K562 (cell line): ENCODE measurements around the gene CLIP2. TPM values are rescaled to one million over a fixed set of nuclear protein-coding genes. Genes with fewer than 3 reads are reported as not detected.

Experiments
- ATAC-seq: fragments of 200-7000 bp; cut with Tn5 transposase; 3 replicates; pipeline ENCODE4 v1.9.1; 2020; ENCODE audit warnings: moderate library complexity
- BruUV-seq: library from RNA; stranded (reverse); fragments of 400-500 nt; replicated peaks from 2 replicates; lab custom pipeline; 2021; lab: Mats Ljungman, UMichigan
- CTCF ChIA-PET: fragments of 300-600 bp; formaldehyde crosslinking; extraction: SDS; loops from one replicate; lab custom pipeline; 2021; ENCODE audit warnings: low intra/inter-chr PET ratio; lab: Yijun Ruan, JAX
- POLR2A ChIA-PET: fragments of 300-600, 350-650 bp; sonication (Branson Sonifier 250); formaldehyde crosslinking; extraction: SDS; loops from one replicate; lab custom pipeline; 2021; ENCODE audit warnings: antibody characterized with exemption, inconsistent platforms; lab: Yijun Ruan, JAX
- DNase-seq, 4 experiments: peaks; one replicate each; pipeline versions ENCODE4 v3.0.0 to v3.0.0-alpha.2; 2011 to 2018; ENCODE audit warnings: low spot score in 3 of 4, mixed read lengths in 3 of 4; ENCODE audit errors: extremely low read depth in 1 of 4
- FAIRE-seq: peaks from 2 replicates; lab custom pipeline; 2011; peaks lifted over from hg19 to GRCh38; lab: Jason Lieb, UNC
- H2AFZ ChIP-seq: 2 replicates; pipeline ENCODE4 v1.6.0; 2011; ENCODE audit warnings: low read depth, low read length, control low read depth, inconsistent platforms
- H3K27ac ChIP-seq: fragments of 200-600 bp; 3 replicates; pipeline ENCODE4 v1.8.0; 2011; ENCODE audit warnings: low read depth, mild to moderate bottlenecking, control low read depth, inconsistent platforms, low read length, moderate library complexity, mixed read lengths; ENCODE audit errors: extremely low read depth
- H3K27me3 ChIP-seq, 2 experiments: fragments of 300-600 bp in 1 of 2; 2 replicates in 1 of 2; 3 replicates in 1 of 2; pipeline versions ENCODE4 v1.6.0 to v1.8.0; 2011; ENCODE audit warnings: inconsistent platforms in 2 of 2, low read length in 2 of 2, mild to moderate bottlenecking in 1 of 2, mixed read lengths in 1 of 2, moderate library complexity in 1 of 2; ENCODE audit not compliant: control insufficient read depth in 2 of 2, insufficient read depth in 2 of 2
- H3K36me3 ChIP-seq: fragments of 300-600 bp; 3 replicates; pipeline ENCODE4 v1.8.0; 2011; ENCODE audit warnings: mild to moderate bottlenecking, low read length, inconsistent platforms; ENCODE audit not compliant: control insufficient read depth, insufficient read depth
- H3K4me1 ChIP-seq, 2 experiments: fragments of 200-600 bp in 1 of 2; replicated peaks in 1 of 2; 2 replicates in 1 of 2; 3 replicates in 1 of 2; pipeline versions ENCODE4 v1.5.1 to v1.8.0; 2011; ENCODE audit warnings: inconsistent platforms in 2 of 2, low read length in 2 of 2, mild to moderate bottlenecking in 1 of 2, mixed read lengths in 1 of 2, moderate library complexity in 1 of 2; ENCODE audit not compliant: control insufficient read depth in 2 of 2, insufficient read depth in 2 of 2
- H3K4me2 ChIP-seq: 2 replicates; pipeline ENCODE4 v1.6.1; 2011; ENCODE audit warnings: low read length, control low read depth, inconsistent platforms, mixed read lengths; ENCODE audit not compliant: insufficient read depth
- H3K4me3 ChIP-seq: fragments of 200-600 bp; sonication (generic), shearing (Covaris generic); 2 replicates; pipeline ENCODE4 v1.5.1; 2016; ENCODE audit warnings: control low read depth, inconsistent platforms
- H3K79me2 ChIP-seq: fragments of 200-600 bp; 3 replicates; pipeline ENCODE4 v1.8.0; 2011; ENCODE audit warnings: low read length, inconsistent platforms; ENCODE audit not compliant: control insufficient read depth, insufficient read depth
- H3K9ac ChIP-seq, 2 experiments: 2 replicates each; pipeline versions ENCODE4 v1.6.0 to v1.6.1; 2011; ENCODE audit warnings: low read depth in 2 of 2, low read length in 2 of 2, control low read depth in 1 of 2, inconsistent platforms in 1 of 2, mild to moderate bottlenecking in 1 of 2, mixed read lengths in 1 of 2; ENCODE audit not compliant: insufficient read depth in 1 of 2
- H3K9me1 ChIP-seq: one replicate; pipeline ENCODE4 v1.6.0; 2011; ENCODE audit warnings: inconsistent platforms, mild to moderate bottlenecking, low read length, moderate library complexity; ENCODE audit not compliant: control insufficient read depth, insufficient read depth
- H3K9me3 ChIP-seq: replicated peaks from 2 replicates; pipeline ENCODE4 v1.5.1; 2011; ENCODE audit warnings: low read depth, low read length, inconsistent platforms; ENCODE audit not compliant: control insufficient read depth, insufficient read depth
- H4K20me1 ChIP-seq: replicated peaks from 2 replicates; pipeline ENCODE4 v1.6.1; 2011; ENCODE audit warnings: low read length, inconsistent platforms, mixed read lengths; ENCODE audit not compliant: control insufficient read depth, insufficient read depth
- DEAF1 ChIP-seq: fragments of 450-650 bp; formaldehyde crosslinking; IDR thresholded peaks from 2 replicates; pipeline ENCODE4 v1.4.0; 2020; ENCODE audit warnings: mild to moderate bottlenecking, moderate library complexity
- E2F4 ChIP-seq: sonication (generic); formaldehyde crosslinking; IDR thresholded peaks from 2 replicates; pipeline ENCODE4 v1.8.0; 2022; ENCODE audit warnings: mild to moderate bottlenecking, low read depth, missing genetic modification reagents
- GABPB1 ChIP-seq: sonication (generic); formaldehyde crosslinking; IDR thresholded peaks from 2 replicates; pipeline ENCODE4 v1.8.0; 2022; ENCODE audit warnings: mild to moderate bottlenecking, missing genetic modification reagents
- GATA2 ChIP-seq: sonication (generic); formaldehyde crosslinking; IDR thresholded peaks from 2 replicates; pipeline ENCODE4 v1.4.0; 2020; ENCODE audit warnings: mild to moderate bottlenecking, missing genetic modification reagents
- MIER1 ChIP-seq: fragments of 450-650 bp; IDR thresholded peaks from 2 replicates; pipeline ENCODE4 v1.6.1; 2016; ENCODE audit warnings: antibody characterized with exemption, mild to moderate bottlenecking, low read depth
- RFX1 ChIP-seq: fragments of 450-650 bp; IDR thresholded peaks from 2 replicates; pipeline ENCODE4 v1.6.1; 2016; ENCODE audit warnings: mild to moderate bottlenecking, moderate library complexity
- SETDB1 ChIP-seq: IDR thresholded peaks from one replicate; pipeline ENCODE4 v1.6.1; 2012; ENCODE audit warnings: low read length, control low read depth, inconsistent platforms
- XRCC5 ChIP-seq: fragments of 200-400 bp; formaldehyde crosslinking; IDR thresholded peaks from 2 replicates; pipeline ENCODE4 v1.6.1; 2017; ENCODE audit warnings: low read depth, mild to moderate bottlenecking, low read length
- WGBS: fragments of 100-300 bp; shearing (Covaris generic); methylation state at CpG from one replicate; pipeline ENCODE4 v1.1.6; 2016; ENCODE audit warnings: low coverage, mixed read lengths; ENCODE audit not compliant: insufficient coverage; ENCODE audit errors: missing lambda C conversion rate; 5-methylcytosine and 5-hydroxymethylcytosine counted together
- in situ Hi-C: fragments of 300-500 bp; cut with MboI; formaldehyde crosslinking; loops from 4 replicates; pipeline ENCODE4 v1.15.0; 2018; ENCODE audit warnings: inconsistent platforms, mixed read lengths
- intact Hi-C: fragments of 100-400 bp; cut with micrococcal nuclease; formaldehyde crosslinking; loops from 2 replicates; pipeline ENCODE4 v1.14.2; 2022
- polyA plus RNA-seq, 8 experiments: library from polyadenylated mRNA; depleted of rRNA in 4 of 8; stranded (reverse) in 5 of 8; unstranded in 3 of 8; fragments of >200 nt; fragmentation: Nextera tagmentation in 2 of 8; fragmentation: Illumina TruSeq in 1 of 8; extraction: Ambion mirVana in 2 of 8; extraction: Trizol in 1 of 8; gene quantifications; 2 replicates each; pipeline versions ENCODE4 v1.2.1 to v1.2.3, GENCODE V29; 2011 to 2014; ENCODE audit warnings: inconsistent platforms in 1 of 8, missing spikeins in 1 of 8
- total RNA-seq, 7 experiments: library from RNA; depleted of rRNA in 6 of 7; stranded (reverse); fragments of >200 nt in 6 of 7; fragmentation: Illumina TruSeq in 2 of 7; extraction: Trizol in 2 of 7; gene quantifications; 2 replicates each; pipeline versions ENCODE4 v1.2.1 to v1.2.3, GENCODE V29; 2011 to 2021; ENCODE audit warnings: low replicate concordance in 1 of 7

Gene CLIP2
- total and polyA plus RNA-seq, 9 of the 15 experiments (the other 6 are each of a cell fraction or from before 2014, with no cell fraction given), result 0.07 to 5.4 (median 2.1) TPM

GRCh38 chr7:74362266-74362665 lies 73.1 kb downstream of the CLIP2 start:
- Histone ChIP-seq H4K20me1 (peaks cover 3% of the 10 kb centered on the region; the same call in 1 of the 2 replicates), H3K4me1 (peaks cover 5 to 7% of the 10 kb centered on the region in 2 experiments), H3K79me2 (no peaks in the 10 kb centered on the region), H3K4me2 (no peak overlapping the region), H3K9ac (no peak overlapping the region), H3K9me1 (no peaks in the 10 kb centered on the region), H3K9me3 (no peaks in the 10 kb centered on the region), H3K27me3 (no peaks in the 10 kb centered on the region), H2AFZ (no peak overlapping the region), H3K27ac (no peak overlapping the region), H3K4me3 (no peak overlapping the region), H3K36me3 (no peaks in the 10 kb centered on the region)
- TF ChIP-seq RFX1, result peak; percentile 66
- no peak for TF ChIP-seq SETDB1
- DNase-seq, result no peak
- WGBS, result 44% methylated on average over 6 of the region's 6 CpGs
- ATAC-seq, result no peak
- BruUV-seq, result no TSS peak
- no peak for FAIRE-seq
- ChIA-PET POLR2A (no interaction called here), CTCF (interaction anchor here (0.7 kb wide), 1 partner anchor 37 kb away, joined by 3 read pairs; no protein-coding TSS in a partner anchor)
- intact Hi-C loops, result no loop called here
- in situ Hi-C loops, result no loop called here

DNA sequence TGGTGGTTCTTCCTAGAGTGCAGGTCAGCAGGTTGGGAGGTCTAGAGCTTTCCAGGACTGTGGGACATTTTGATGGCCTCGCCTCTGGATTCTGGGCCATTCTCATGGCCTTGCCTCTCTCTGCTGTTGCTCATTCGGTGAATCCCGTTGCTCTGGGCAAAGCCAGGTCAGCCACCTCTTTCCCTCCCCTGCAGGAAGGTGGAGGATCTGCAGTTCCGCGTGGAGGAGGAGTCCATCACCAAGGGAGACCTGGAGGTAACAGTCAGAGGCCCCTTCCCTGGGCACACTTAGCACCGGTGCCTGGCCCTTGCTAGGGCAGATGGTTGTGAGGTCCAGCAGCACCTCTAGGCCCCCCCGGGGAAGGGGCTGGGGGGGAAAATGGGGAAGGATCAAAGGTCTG lies 74.9 kb downstream of the CLIP2 start:
- 12% methylated on average over 6 of the region's 7 CpGs for WGBS
- Histone ChIP-seq H4K20me1 (peaks cover 3% of the 10 kb centered on the region; the same call in 1 of the 2 replicates), H3K27me3 (no peaks in the 10 kb centered on the region), H3K9ac (peak overlapping the region in 1 of 2 experiments; percentile 74; a peak in 2 of 4 replicates), H2AFZ (0 out of 2 replicates have a peak overlapping the region, but pooled peaks have one; percentile 43), H3K4me1 (peaks cover 5 to 7% of the 10 kb centered on the region in 2 experiments), H3K9me3 (no peaks in the 10 kb centered on the region), H3K4me2 (no peak overlapping the region), H3K36me3 (no peaks in the 10 kb centered on the region), H3K27ac (no peak overlapping the region), H3K4me3 (no peak overlapping the region), H3K79me2 (no peaks in the 10 kb centered on the region), H3K9me1 (no peaks in the 10 kb centered on the region)
- FAIRE-seq, result peak; percentile 75
- ChIA-PET POLR2A (interaction anchor here (0.7 to 1.5 kb wide), 3 partner anchors 17 to 141 kb away, joined by 3 to 4 read pairs (median 3); no protein-coding TSS in a partner anchor), CTCF (interaction anchor here (0.7 kb wide), 1 partner anchor 591 kb away, joined by 3 read pairs; no protein-coding TSS in a partner anchor)
- DNase-seq, result peak; percentile 56 to 68 (median 64)
- ATAC-seq, result peak; percentile 68
- in situ Hi-C loops (no loop called here), intact Hi-C loops (no loop called here)
- no TSS peak for BruUV-seq
- TF ChIP-seq GABPB1 (CRISPR knock-in tag) (no peak), DEAF1 (CRISPR knock-in tag) (no peak), GATA2 (CRISPR knock-in tag) (no peak), XRCC5 (0 out of 2 replicates have a peak, but pooled peaks have one; percentile 43), E2F4 (CRISPR knock-in tag) (no peak), MIER1 (no peak)
